Measurements from ENCODE around the gene DGAT2.
A peak's percentile ranks its signal among the peaks of the same experiment; 100 is the strongest.
"Not testable (repeated sequence)": the region's sequence is repeated elsewhere in the genome, so short reads cannot be mapped to it uniquely, and the experiment has no call there.

The DGAT2 gene

DNA sequence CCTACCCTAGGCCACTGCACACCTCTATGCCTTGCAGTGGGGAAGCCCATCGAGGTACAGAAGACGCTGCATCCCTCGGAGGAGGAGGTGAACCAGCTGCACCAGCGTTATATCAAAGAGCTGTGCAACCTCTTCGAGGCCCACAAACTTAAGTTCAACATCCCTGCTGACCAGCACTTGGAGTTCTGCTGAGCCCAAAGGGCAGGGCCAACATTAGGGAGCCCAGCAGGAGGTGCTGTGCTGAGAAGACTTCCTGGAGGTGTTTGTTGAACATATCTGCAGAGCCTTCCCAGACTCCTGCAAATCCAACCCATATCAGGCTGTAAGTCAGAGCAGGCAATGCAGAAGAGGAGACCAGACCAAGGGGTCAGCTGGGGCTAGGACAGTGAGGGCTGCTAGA lies 37.5 kb upstream of the DGAT2 start:
- H3K4me3 ChIP-seq = no peak overlapping the region
- no peak overlapping the region for H3K9ac ChIP-seq (ENCODE audit: insufficient read length)
- no peak for DNase-seq (ENCODE audit: low read depth, low spot score)
- no peaks in the 10 kb centered on the region for H3K9me3 ChIP-seq (ENCODE audit: low read depth, low read length)
- H3K36me3 ChIP-seq (ENCODE audit: insufficient read depth, low read length) = no peaks in the 10 kb centered on the region
- TF ChIP-seq FOXP2 (optimal IDR thresholded peaks at IDR 0.05; ENCODE audit: control extremely low read depth, extremely low read length, insufficient read depth) (no peak), EZH2 (IDR thresholded peaks at IDR 0.05) (no peak), POLR2AphosphoS5 (IDR thresholded peaks at IDR 0.05; ENCODE audit: borderline replicate concordance, low read depth, low read length) (no peak)
- H3K27ac ChIP-seq = no peak overlapping the region

DNA sequence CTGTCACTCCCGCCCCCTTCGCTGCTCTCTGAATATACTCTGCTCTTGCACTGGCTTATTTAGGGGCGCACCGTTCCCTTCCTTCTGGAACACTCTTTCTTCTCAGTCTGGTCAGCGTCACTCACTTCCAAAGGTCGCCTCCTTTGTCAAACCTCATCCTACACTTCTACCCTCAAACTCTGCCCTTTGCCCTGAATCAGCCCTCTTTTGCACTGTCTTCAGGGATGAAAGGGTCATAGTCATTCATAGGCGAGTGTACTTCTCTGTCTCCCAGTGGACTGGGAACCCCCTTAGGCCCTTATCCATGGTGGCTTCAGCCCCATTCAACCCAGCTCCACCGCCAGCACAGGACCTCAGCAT lies 35.5 kb upstream of the DGAT2 start:
- H3K27ac ChIP-seq = no peak overlapping the region
- H3K9me3 ChIP-seq (ENCODE audit: low read depth, low read length) = no peaks in the 10 kb centered on the region
- DNase-seq (ENCODE audit: low read depth, low spot score) = no peak
- TF ChIP-seq EZH2 (IDR thresholded peaks at IDR 0.05) (no peak), POLR2AphosphoS5 (IDR thresholded peaks at IDR 0.05; ENCODE audit: borderline replicate concordance, low read depth, low read length) (no peak), FOXP2 (optimal IDR thresholded peaks at IDR 0.05; ENCODE audit: control extremely low read depth, extremely low read length, insufficient read depth) (no peak)
- H3K36me3 ChIP-seq (ENCODE audit: insufficient read depth, low read length) = no peaks in the 10 kb centered on the region
- H3K4me3 ChIP-seq = no peak overlapping the region
- H3K9ac ChIP-seq (ENCODE audit: insufficient read length) = no peak overlapping the region

DNA sequence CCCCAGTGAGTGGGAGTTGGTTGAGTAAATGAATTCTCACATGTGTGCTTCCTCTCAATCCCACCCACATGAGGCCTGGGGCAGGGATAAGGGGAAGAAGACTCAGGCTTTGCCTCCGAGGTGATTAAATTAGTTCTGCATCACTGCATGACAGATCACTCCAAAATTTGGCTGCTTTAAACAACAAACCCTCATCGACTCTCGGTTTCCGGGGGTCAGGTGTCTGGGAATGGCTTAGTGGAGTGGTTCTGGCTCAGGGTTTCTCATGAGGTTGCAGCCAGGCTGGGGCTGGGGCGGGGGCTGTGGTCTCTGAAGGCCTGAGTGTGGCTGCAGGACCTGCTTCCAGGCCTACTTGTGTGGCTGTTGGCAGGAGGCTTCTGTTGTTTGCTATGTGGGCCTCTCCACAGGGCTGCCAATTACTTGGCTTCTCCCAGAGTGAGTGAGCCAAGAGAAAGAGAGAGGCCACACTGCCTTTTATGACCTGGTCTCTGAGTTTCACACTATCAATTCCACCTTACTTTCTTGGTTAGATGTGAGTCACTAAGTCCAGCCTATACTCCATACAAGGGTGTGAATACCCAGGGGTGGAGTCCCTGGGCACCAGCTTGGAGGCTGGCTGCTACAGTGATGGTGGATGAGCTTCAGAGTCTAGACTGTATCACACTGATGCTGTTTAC lies 35.0 kb upstream of the DGAT2 start:
- peak; percentile 45 for DNase-seq (ENCODE audit: low read depth, low spot score)
- no peak overlapping the region for H3K27ac ChIP-seq

DNA sequence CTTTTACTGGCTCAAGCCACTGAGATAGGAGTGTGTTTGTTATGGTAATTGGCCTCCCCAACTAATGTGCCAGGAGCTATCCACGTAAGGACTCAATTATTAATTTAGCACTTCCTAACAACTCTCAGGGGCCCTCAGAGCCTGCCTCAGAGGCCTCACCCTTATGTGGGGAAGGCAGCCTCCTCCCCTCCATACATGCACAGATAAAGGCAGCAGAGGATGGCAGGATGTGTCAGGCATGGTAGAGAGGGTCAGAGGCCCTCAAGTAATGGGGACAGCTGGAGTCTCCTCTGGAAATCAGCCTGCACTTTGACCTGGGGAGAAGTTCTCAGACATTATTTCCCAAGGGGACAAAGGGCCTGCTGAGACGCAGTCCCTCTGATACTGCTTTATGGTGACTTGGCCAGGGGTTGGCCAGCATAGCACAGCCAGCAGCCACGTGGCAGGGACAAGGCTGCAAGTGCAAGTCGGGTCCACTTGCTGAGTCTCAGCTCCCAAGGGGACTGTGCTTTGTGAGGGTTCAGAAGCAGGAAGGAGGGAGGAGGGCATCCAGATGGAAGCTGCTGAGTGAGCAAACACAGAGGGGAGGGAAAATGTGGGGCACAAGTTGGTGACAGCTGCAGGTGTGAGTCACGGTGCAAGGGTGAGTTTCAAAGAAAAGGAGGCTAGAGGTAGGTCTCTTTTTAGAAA lies 33.9 kb upstream of the DGAT2 start:
- no peak for DNase-seq (ENCODE audit: low read depth, low spot score)
- Histone ChIP-seq H3K9ac (ENCODE audit: insufficient read length) (no peak overlapping the region), H3K36me3 (ENCODE audit: insufficient read depth, low read length) (no peaks in the 10 kb centered on the region), H3K4me3 (no peak overlapping the region), H3K27ac (no peak overlapping the region), H3K9me3 (ENCODE audit: low read depth, low read length) (no peaks in the 10 kb centered on the region)
- TF ChIP-seq FOXP2 (optimal IDR thresholded peaks at IDR 0.05; ENCODE audit: control extremely low read depth, extremely low read length, insufficient read depth) (no peak), EZH2 (IDR thresholded peaks at IDR 0.05) (no peak), POLR2AphosphoS5 (IDR thresholded peaks at IDR 0.05; ENCODE audit: borderline replicate concordance, low read depth, low read length) (no peak)

More for the DNA sequence above, 35.0 kb upstream of the DGAT2 start:
- no peak overlapping the region for H3K9ac ChIP-seq (ENCODE audit: insufficient read length)
- 0 out of 2 replicates have a peak overlapping the region, but pooled peaks have one; percentile 48 for H3K4me3 ChIP-seq
- no peaks in the 10 kb centered on the region for H3K9me3 ChIP-seq (ENCODE audit: low read depth, low read length)
- TF ChIP-seq POLR2AphosphoS5 (IDR thresholded peaks at IDR 0.05; ENCODE audit: borderline replicate concordance, low read depth, low read length) = no peak
- TF ChIP-seq EZH2 (IDR thresholded peaks at IDR 0.05) = no peak
- no peak for TF ChIP-seq FOXP2 (optimal IDR thresholded peaks at IDR 0.05; ENCODE audit: control extremely low read depth, extremely low read length, insufficient read depth)
- no peaks in the 10 kb centered on the region for H3K36me3 ChIP-seq (ENCODE audit: insufficient read depth, low read length)

DNA sequence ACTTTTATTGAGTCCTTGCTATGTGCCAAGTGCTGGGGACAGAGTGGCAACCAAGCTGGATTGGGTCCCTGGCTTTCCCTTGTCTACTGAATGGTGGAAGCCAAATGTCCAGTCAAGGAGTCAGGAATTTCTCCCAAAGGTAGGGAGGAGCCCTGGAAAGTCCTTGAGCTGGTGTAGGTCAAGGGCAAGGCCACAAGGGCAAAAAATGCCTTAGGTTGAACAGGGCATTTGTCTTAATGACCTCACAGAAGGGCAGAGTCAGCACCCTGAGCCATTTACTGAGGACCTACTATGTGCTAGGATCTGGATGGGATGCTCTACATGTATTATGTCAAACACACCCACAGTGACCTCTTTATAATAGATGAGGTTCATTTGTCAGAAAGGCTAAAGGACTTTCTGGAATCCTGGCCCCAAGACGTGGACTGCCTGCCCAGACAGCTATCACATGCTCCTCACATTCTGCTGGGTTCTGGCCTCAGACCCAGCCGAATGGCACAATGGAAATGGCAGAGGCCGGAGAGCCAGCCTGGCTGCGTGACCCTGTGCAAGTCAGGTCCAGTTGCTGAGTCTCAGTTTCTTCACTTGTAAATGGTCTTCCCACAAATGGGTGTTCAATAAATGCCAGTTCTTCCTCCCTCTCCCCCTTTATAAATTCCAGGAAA lies 33.3 kb upstream of the DGAT2 start:
- no peak for TF ChIP-seq FOXP2 (optimal IDR thresholded peaks at IDR 0.05; ENCODE audit: control extremely low read depth, extremely low read length, insufficient read depth)
- TF ChIP-seq EZH2 (IDR thresholded peaks at IDR 0.05) = no peak
- TF ChIP-seq POLR2AphosphoS5 (IDR thresholded peaks at IDR 0.05; ENCODE audit: borderline replicate concordance, low read depth, low read length) = no peak
- Histone ChIP-seq H3K9ac (ENCODE audit: insufficient read length) (no peak overlapping the region), H3K27ac (no peak overlapping the region), H3K9me3 (ENCODE audit: low read depth, low read length) (no peaks in the 10 kb centered on the region), H3K36me3 (ENCODE audit: insufficient read depth, low read length) (no peaks in the 10 kb centered on the region), H3K4me3 (no peak overlapping the region)
- no peak for DNase-seq (ENCODE audit: low read depth, low spot score)

DNA sequence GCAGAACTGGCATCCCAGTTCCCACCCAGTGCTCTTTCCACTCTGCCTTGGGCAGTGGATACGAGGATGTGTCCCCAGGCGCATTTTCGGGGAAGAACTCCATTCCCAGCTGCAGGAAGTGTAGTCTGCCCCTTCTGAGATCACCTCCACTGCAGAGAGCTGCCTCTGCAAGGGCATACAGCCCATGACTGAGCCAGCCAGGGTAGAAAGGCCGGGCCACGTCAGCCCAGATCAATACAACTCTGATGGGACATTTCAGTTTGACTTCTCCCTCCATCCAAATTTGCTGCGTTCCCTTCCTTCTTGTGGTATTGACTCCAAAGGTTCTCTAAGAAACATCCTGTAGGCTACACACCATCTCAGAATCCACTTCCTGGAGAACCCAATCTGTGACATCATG lies 31.3 kb upstream of the DGAT2 start:
- no peak overlapping the region for H3K4me3 ChIP-seq
- no peaks in the 10 kb centered on the region for H3K36me3 ChIP-seq (ENCODE audit: insufficient read depth, low read length)
- H3K9ac ChIP-seq (ENCODE audit: insufficient read length) = no peak overlapping the region
- no peaks in the 10 kb centered on the region for H3K9me3 ChIP-seq (ENCODE audit: low read depth, low read length)
- no peak for DNase-seq (ENCODE audit: low read depth, low spot score)
- H3K27ac ChIP-seq = no peak overlapping the region
- no peak for TF ChIP-seq FOXP2 (optimal IDR thresholded peaks at IDR 0.05; ENCODE audit: control extremely low read depth, extremely low read length, insufficient read depth)
- TF ChIP-seq EZH2 (IDR thresholded peaks at IDR 0.05) = no peak

DNA sequence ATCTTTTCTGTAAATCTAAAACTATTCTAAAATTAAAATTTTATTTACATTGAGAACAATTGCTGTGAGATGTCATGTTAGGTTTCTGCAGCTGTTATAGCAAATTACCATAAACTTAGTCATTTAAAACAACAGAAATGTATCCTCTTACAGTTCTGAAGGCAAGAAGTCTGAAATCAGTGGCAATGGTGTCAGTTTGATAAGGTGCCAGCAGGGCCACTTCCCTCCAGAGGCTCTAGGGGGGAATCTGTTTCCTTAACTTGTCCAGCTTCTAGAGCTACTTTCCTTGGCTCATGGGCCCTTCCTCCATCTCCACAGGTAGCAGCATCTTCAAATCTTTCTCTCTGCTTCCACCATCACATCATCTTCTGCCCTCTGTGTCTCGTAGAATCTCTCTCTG lies 27.9 kb upstream of the DGAT2 start:
- TF ChIP-seq EZH2 (IDR thresholded peaks at IDR 0.05) = no peak
- no peak for TF ChIP-seq POLR2AphosphoS5 (IDR thresholded peaks at IDR 0.05; ENCODE audit: borderline replicate concordance, low read depth, low read length)
- no peak for TF ChIP-seq FOXP2 (optimal IDR thresholded peaks at IDR 0.05; ENCODE audit: control extremely low read depth, extremely low read length, insufficient read depth)
- no peak overlapping the region for H3K4me3 ChIP-seq
- H3K36me3 ChIP-seq (ENCODE audit: insufficient read depth, low read length) = no peaks in the 10 kb centered on the region
- H3K9ac ChIP-seq (ENCODE audit: insufficient read length) = no peak overlapping the region
- no peak overlapping the region for H3K27ac ChIP-seq
- H3K9me3 ChIP-seq (ENCODE audit: low read depth, low read length) = no peaks in the 10 kb centered on the region
- no peak for DNase-seq (ENCODE audit: low read depth, low spot score)

DNA sequence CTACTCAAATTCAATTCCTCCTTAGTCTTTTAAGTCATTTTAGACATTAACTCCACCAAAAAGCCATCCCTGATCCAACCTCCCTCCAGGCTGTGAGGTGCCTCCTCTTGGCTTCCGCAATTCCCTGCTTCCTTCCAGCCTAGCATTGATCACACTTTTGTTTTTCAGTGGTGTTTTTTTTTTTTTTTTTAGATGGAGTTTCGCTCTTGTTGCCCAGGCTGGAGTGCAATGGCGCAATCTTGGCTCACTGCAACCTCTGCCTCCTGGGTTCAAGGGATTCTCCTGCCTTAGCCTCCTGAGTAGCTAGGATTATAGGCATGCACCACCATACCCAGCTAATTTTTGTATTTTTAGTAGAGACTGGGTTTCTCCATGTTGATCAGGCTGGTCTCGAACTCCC lies 25.4 kb upstream of the DGAT2 start:
- not testable (repeated sequence) for DNase-seq (ENCODE audit: low read depth, low spot score); H3K27ac ChIP-seq; H3K9ac ChIP-seq (ENCODE audit: insufficient read length); H3K9me3 ChIP-seq (ENCODE audit: low read depth, low read length); H3K36me3 ChIP-seq (ENCODE audit: insufficient read depth, low read length); H3K4me3 ChIP-seq

All from SK-N-MC (cell line).